Thyroid gland (tissue), 4 donors: ENCODE measurements around the gene USP3. TPM values are rescaled to one million over a fixed set of nuclear protein-coding genes. Genes with fewer than 3 reads are reported as not detected.

Experiments
- DNase-seq, 2 donors: peaks; one replicate each; pipeline ENCODE4 v3.0.0-alpha.2; 2019
- H3K27ac ChIP-seq, 3 donors: fragments of 200-600 bp; sonication (generic); 1 replicate in 2 of 3; 2 replicates in 1 of 3; pipeline ENCODE4 v1.5.1; 2016 to 2019; ENCODE audit warnings: mild to moderate bottlenecking in 1 of 3, moderate library complexity in 1 of 3
- H3K27me3 ChIP-seq: fragments of 200-600 bp; sonication (generic); one replicate; pipeline ENCODE4 v1.5.1; 2019
- H3K36me3 ChIP-seq, 2 donors: fragments of 200-600 bp; sonication (generic); one replicate each; pipeline ENCODE4 v1.5.1; 2016 to 2019
- H3K4me1 ChIP-seq, 2 donors: fragments of 200-600 bp; sonication (generic); one replicate each; pipeline ENCODE4 v1.5.1; 2017 to 2019
- H3K4me3 ChIP-seq, 3 donors: fragments of 200-600 bp; sonication (generic); replicated peaks in 1 of 3; 1 replicate in 2 of 3; 2 replicates in 1 of 3; pipeline ENCODE4 v1.5.1; 2016; ENCODE audit warnings: mild to moderate bottlenecking in 1 of 3
- H3K9me3 ChIP-seq: fragments of 200-600 bp; sonication (generic); one replicate; pipeline ENCODE4 v1.5.1; 2017
- CTCF ChIP-seq, 6 experiments: fragments of 200-600 bp in 3 of 6; fragments of 450-650 bp in 3 of 6; sonication (generic) in 3 of 6; IDR thresholded peaks; one replicate each; pipeline ENCODE4 v1.5.1; 2016 to 2019; ENCODE audit warnings: antibody characterized with exemption in 6 of 6, mild to moderate bottlenecking in 2 of 6, inconsistent platforms in 1 of 6, moderate library complexity in 1 of 6
- POLR2A ChIP-seq, 2 donors: fragments of 450-650 bp; IDR thresholded peaks; one replicate each; pipeline ENCODE4 v1.6.1; 2017; ENCODE audit warnings: antibody characterized with exemption in 2 of 2, mild to moderate bottlenecking in 2 of 2, moderate library complexity in 1 of 2
- WGBS, 2 donors: methylation state at CpG; one replicate each; pipeline ENCODE4 v1.1.5; 2017; 5-methylcytosine and 5-hydroxymethylcytosine counted together
- intact Hi-C: fragments of 100-400 bp; cut with DNase I; formaldehyde crosslinking; loops from one replicate; pipeline ENCODE4 v1.15.1; 2023
- total RNA-seq, 4 donors: library from RNA; depleted of rRNA; stranded (reverse); fragments of >200 nt; gene quantifications; one replicate each; pipeline ENCODE4 v1.2.3, GENCODE V29; 2016

The USP3 gene
- total RNA-seq, 4 donors from 2014 or later: 42.9 to 82.2 (median 53.7) TPM

GRCh38 chr15:63475707-63476106 lies 28.7 kb upstream of the USP3 start:
- no peaks in the 10 kb centered on the region for H3K9me3 ChIP-seq
- intact Hi-C loops: no loop called here
- H3K4me1 ChIP-seq: peaks cover 6 to 23% of the 10 kb centered on the region in 2 donors
- H3K27me3 ChIP-seq: no peaks in the 10 kb centered on the region
- no peak for DNase-seq
- no peak for TF ChIP-seq POLR2A (IDR thresholded peaks at IDR 0.05)
- no peak for TF ChIP-seq CTCF (IDR thresholded peaks at IDR 0.05)
- H3K36me3 ChIP-seq: no peaks in the 10 kb centered on the region
- no peak overlapping the region for H3K4me3 ChIP-seq
- 92 to 93% methylated on average over 9 of the region's 9 CpGs for WGBS, 2 donors
- no peak overlapping the region for H3K27ac ChIP-seq

GRCh38 chr15:63476229-63476632 lies 28.2 kb upstream of the USP3 start:
- Histone ChIP-seq H3K9me3 (no peaks in the 10 kb centered on the region), H3K36me3 (no peaks in the 10 kb centered on the region), H3K27me3 (no peaks in the 10 kb centered on the region), H3K27ac (no peak overlapping the region), H3K4me1 (peaks cover 6 to 28% of the 10 kb centered on the region in 2 donors), H3K4me3 (no peak overlapping the region)
- no peak for DNase-seq
- intact Hi-C loops: no loop called here
- TF ChIP-seq CTCF (IDR thresholded peaks at IDR 0.05) (no peak), POLR2A (IDR thresholded peaks at IDR 0.05) (no peak)
- WGBS, 2 donors: 79 to 82% methylated on average over 2 of the region's 2 CpGs

- H3K4me3 ChIP-seq: no peak overlapping the region
- intact Hi-C loops: no loop called here
- H3K36me3 ChIP-seq: no peaks in the 10 kb centered on the region
- TF ChIP-seq CTCF (IDR thresholded peaks at IDR 0.05) (no peak), POLR2A (IDR thresholded peaks at IDR 0.05) (no peak)
- WGBS, 2 donors: 93 to 96% methylated on average over 6 of the region's 6 CpGs
- no peaks in the 10 kb centered on the region for H3K27me3 ChIP-seq
- H3K27ac ChIP-seq: no peak overlapping the region
- H3K4me1 ChIP-seq: peaks cover 6 to 29% of the 10 kb centered on the region in 2 donors
- no peaks in the 10 kb centered on the region for H3K9me3 ChIP-seq
- no peak for DNase-seq
Measured at GRCh38 chr15:63478243-63478642, 26.1 kb upstream of the USP3 start.

- WGBS, 2 donors: 82 to 94% methylated on average over 2 of the region's 2 CpGs
Measured at GRCh38 chr15:63480441-63480821, 24.0 kb upstream of the USP3 start.

More at GRCh38 chr15:63480441-63480821, 24.0 kb upstream of the USP3 start:
- intact Hi-C loops: no loop called here
- no peak for TF ChIP-seq POLR2A (IDR thresholded peaks at IDR 0.05)
- no peak for TF ChIP-seq CTCF (IDR thresholded peaks at IDR 0.05)
- no peak overlapping the region for H3K27ac ChIP-seq
- peaks cover 0 to 10% of the 10 kb centered on the region in 2 donors for H3K4me1 ChIP-seq
- H3K36me3 ChIP-seq: no peaks in the 10 kb centered on the region
- no peaks in the 10 kb centered on the region for H3K27me3 ChIP-seq
- H3K4me3 ChIP-seq: no peak overlapping the region
- DNase-seq: no peak
- no peaks in the 10 kb centered on the region for H3K9me3 ChIP-seq
